Large intestine (tissue), 3 donors: Measurements from ENCODE around the gene MAN2B1. TPM values are rescaled to one million over a fixed set of nuclear protein-coding genes. Genes with fewer than 3 reads are reported as not detected.
"Not testable (repeated sequence)": the region's sequence is repeated elsewhere in the genome, so short reads cannot be mapped to it uniquely, and the experiment has no call there.

Experiments used
- DNase-seq, 2 donors: peaks; one replicate each; pipeline versions ENCODE4 v3.0.0 to v3.0.0-alpha.2; 2013
- H3K27ac ChIP-seq: one replicate; pipeline ENCODE4 v1.5.1; 2013; ENCODE audit warnings: low read length
- H3K27me3 ChIP-seq: 2 replicates; pipeline ENCODE4 v1.6.1; 2013; ENCODE audit warnings: low read length; ENCODE audit not compliant: control insufficient read depth, insufficient read depth
- H3K36me3 ChIP-seq: 2 replicates; pipeline ENCODE4 v1.6.1; 2013; ENCODE audit warnings: low read length; ENCODE audit not compliant: control insufficient read depth, insufficient read depth
- H3K4me1 ChIP-seq: one replicate; pipeline ENCODE4 v1.6.1; 2013; ENCODE audit warnings: low read length; ENCODE audit not compliant: control insufficient read depth, insufficient read depth
- H3K4me3 ChIP-seq: one replicate; pipeline ENCODE4 v1.5.1; 2013; ENCODE audit warnings: low read length
- H3K9me3 ChIP-seq: one replicate; pipeline ENCODE4 v1.6.1; 2013; ENCODE audit warnings: mild to moderate bottlenecking, low read depth, low read length, moderate library complexity; ENCODE audit not compliant: control insufficient read depth
- WGBS: methylation state at CpG from one replicate; pipeline ENCODE4 v1.1.5; 2013; ENCODE audit warnings: low lambda C conversion rate; ENCODE audit not compliant: insufficient coverage; 5-methylcytosine and 5-hydroxymethylcytosine counted together
- polyA plus RNA-seq: library from polyadenylated mRNA; unstranded; fragments of 120-200 nt; gene quantifications from one replicate; pipeline ENCODE4 v1.2.1, GENCODE V29; 2013

The MAN2B1 gene
- polyA plus RNA-seq, 1 donor = 51.5 TPM

DNA sequence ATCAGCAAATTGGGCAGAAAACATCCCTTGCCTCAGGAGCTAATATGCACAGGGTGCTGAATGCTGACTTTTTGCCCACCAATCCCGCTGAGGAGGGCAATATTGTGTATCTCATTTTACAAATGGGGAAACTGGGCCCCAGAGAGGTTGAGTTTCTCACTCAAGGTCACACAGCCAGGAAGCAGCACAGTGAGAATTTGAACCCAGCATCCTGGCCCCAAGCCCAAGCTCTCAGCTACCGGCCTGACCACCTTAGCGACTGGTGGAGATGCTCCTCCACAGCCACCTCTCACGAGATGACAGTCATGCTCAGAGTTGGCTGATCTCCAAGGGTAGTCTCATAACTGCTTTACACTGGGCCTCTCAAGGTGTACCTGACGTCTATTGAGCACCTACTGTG lies 26.4 kb upstream of the MAN2B1 start:
- peaks cover 6% of the 10 kb centered on the region for H3K36me3 ChIP-seq
- H3K4me3 ChIP-seq = no peak overlapping the region
- no CpG with 5 or more reads among the region's 5 CpGs for WGBS
- no peaks in the 10 kb centered on the region for H3K27me3 ChIP-seq
- peaks cover 12% of the 10 kb centered on the region for H3K4me1 ChIP-seq
- no peaks in the 10 kb centered on the region for H3K9me3 ChIP-seq
- H3K27ac ChIP-seq = no peak overlapping the region
- no peak for DNase-seq

DNA sequence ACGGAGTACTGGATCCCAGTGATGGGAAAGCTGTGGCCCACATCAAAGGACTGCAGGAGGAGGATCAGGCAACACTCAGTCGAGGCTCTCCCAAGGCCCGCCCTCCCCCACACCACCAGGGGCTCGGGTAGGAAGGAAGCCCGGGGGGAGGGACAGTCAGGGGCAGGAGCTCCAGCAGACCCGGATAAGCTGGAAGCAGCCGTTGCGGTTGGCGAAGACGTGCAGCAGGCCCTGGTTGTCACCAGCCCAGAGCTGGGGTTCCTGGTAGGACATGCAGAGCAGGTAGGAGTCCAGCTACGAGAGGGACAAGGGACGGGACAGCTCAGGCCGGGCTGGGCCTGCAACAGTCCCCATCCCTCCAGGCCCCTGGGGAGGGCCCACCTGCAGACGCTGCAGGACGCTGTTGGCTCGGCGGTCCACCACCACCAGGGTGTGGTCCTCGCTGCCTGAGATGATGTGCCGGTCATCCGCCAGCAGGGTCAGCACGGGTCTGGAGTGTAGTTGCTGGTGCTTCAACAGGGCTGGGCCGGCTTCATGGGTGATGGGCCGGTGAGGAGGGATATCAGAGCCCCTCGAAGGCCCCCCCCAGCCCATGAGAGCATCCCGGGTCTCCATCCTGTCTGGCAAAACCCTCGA lies 23.2 kb upstream of the MAN2B1 start:
- H3K27me3 ChIP-seq = no peaks in the 10 kb centered on the region
- no peaks in the 10 kb centered on the region for H3K9me3 ChIP-seq
- no peak overlapping the region for H3K27ac ChIP-seq
- DNase-seq = no peak
- H3K36me3 ChIP-seq = peaks cover 6% of the 10 kb centered on the region
- WGBS = no CpG with 5 or more reads among the region's 26 CpGs
- H3K4me3 ChIP-seq = no peak overlapping the region
- no peaks in the 10 kb centered on the region for H3K4me1 ChIP-seq

DNA sequence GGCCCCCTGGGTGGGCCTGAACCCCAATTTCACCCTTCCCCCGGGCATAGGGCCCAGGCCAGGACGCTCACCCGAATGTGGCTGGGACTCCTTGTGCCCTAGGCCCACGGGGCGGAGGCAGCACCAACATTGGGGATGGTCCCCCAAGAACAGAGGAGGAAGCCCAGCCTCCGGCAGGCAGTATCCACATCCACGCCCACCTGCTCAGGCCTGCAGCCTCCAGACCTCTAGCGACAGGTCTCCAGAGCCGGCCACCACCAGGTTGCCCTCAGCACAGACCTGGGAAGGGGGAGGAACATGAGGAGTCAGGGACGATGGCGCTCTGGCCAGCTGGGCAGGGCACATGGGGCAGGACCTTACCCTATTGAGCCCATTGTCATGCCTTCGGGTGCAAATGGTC lies 22.5 kb upstream of the MAN2B1 start:
- DNase-seq = no peak
- Histone ChIP-seq H3K27ac (no peak overlapping the region), H3K36me3 (peaks cover 6% of the 10 kb centered on the region), H3K4me1 (no peaks in the 10 kb centered on the region), H3K9me3 (no peaks in the 10 kb centered on the region), H3K4me3 (no peak overlapping the region), H3K27me3 (no peaks in the 10 kb centered on the region)
- no CpG with 5 or more reads among the region's 12 CpGs for WGBS

DNA sequence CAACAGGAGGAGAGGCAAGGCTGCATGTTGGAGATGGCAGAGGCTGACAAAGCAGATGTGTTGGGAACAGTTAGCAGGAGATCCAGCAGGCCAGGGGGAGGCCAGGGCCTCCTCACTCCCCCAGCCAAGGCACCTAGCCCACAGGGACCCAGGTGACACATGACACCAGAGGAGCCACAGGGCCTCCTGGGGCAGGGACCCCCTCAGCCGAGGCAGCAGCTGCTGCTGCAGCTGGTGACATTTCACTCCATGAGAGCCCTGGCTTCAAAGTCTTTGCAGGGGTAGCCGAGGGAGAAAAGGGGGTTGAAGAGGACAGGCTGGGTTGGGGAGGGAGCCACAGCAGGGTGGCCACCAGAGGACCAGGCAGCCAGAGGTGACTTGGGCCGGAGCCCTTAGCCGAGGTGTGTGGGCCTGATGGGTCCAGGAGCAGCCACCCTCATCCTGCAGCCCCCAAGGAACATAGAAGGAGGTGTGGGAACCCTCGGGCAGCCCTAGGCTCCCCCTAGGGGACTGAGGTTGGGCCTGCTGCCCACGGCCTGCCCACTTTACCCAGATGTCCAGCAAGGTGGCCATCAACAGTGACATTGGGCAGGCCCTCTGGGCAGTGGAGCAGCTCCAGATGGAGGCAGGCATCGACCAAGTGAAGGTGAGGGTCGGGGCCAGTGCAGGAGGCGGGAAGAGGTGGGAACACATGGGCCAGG lies 21.1 kb upstream of the MAN2B1 start, which contains the start of gene GNG14:
GNG14 (plus strand) TSS at position 503 of the 701 bp plus-strand sequence; CDS start at position 554, 51 bp downstream.
- Histone ChIP-seq H3K4me1 (no peaks in the 10 kb centered on the region), H3K27ac (no peak within 1 kb of the TSS), H3K36me3 (peaks cover 6% of the 10 kb centered on the region), H3K4me3 (no peak within 1 kb of the TSS), H3K9me3 (no peaks in the 10 kb centered on the region), H3K27me3 (no peaks in the 10 kb centered on the region)
- WGBS = no CpG with 5 or more reads among the region's 9 CpGs
- DNase-seq = no peak

DNA sequence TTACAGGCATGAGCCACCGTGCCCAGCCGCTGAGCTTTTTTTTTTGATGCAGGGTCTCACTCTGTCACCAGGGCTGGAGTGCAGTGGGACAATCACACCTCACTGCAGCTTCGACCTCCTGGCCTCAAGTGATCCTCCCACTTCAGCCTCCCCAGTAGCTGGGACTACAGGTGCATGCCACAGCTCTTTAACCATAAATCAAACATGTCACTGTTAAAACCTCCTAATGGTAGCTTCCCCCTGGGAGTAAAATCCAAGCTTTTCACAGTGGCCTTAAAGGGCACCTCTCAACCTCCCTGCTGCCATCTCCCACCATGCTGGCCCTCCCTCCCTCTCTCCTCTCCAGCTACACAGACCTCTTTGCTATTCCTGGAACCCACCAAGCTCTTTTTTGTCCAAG lies 19.3 kb upstream of the MAN2B1 start:
- Histone ChIP-seq H3K27ac (no peak overlapping the region), H3K9me3 (no peaks in the 10 kb centered on the region), H3K36me3 (peaks cover 6% of the 10 kb centered on the region), H3K27me3 (no peaks in the 10 kb centered on the region), H3K4me3 (no peak overlapping the region), H3K4me1 (no peaks in the 10 kb centered on the region)
- DNase-seq = no peak
- WGBS = no CpG with 5 or more reads among the region's 3 CpGs

DNA sequence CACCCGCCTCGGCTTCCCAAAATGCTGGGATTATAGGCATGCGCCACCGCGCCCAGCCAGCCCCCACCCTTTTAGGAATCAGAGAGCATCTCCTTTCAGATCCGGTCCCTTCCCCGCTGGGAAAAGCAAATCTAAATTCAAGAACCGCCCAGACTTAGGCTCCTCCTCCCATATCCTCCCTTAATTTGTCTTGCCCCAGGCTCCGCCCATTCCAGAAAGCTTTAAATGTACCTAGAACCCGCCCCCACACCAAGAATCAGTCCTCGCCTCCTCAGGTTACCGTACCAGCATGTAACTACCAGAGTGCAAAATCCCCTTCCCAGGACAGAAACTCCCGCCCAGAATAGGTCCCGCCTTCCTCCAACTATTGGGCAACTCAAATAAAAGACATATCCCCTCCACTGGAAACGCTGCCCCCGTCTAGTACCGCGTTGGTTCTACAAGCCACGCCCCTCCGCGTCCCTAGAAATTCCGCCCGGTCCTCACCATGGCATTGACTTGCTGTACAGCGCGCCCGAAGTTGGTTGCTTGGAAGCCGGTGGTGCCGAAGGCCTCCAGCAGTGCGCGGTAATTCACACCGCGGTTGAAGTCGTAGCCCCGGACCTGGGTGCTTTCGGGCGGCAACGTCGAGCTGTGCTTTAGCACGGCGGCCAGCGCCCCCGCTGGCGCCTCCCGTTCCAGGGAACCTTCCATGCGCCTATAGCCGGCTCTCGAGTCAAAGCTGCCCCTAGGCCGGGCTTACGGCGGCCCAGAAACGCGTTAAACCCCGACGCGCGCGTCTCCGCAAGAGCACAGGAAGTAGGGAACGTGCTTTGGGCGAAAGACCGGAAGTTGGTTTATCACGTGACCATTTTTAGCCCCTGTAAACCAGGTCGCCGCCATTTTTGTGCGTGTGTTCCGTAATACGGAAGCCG lies 14.8 kb upstream of the MAN2B1 start, which contains the start of gene DHPS:
DHPS (minus strand) TSS at position 807 of the 914 bp plus-strand sequence; CDS start at position 693, 114 bp downstream.
- 0% methylated on average over 1 of the region's 68 CpGs for WGBS
- no peaks in the 10 kb centered on the region for H3K4me1 ChIP-seq
- peak within 1 kb of the TSS; percentile 99 for H3K27ac ChIP-seq
- H3K4me3 ChIP-seq = peak within 1 kb of the TSS; percentile 96
- peaks cover 35% of the 10 kb centered on the region for H3K36me3 ChIP-seq
- peak; percentile 96 to 98 for DNase-seq
- H3K27me3 ChIP-seq = no peaks in the 10 kb centered on the region
- H3K9me3 ChIP-seq = no peaks in the 10 kb centered on the region

DNA sequence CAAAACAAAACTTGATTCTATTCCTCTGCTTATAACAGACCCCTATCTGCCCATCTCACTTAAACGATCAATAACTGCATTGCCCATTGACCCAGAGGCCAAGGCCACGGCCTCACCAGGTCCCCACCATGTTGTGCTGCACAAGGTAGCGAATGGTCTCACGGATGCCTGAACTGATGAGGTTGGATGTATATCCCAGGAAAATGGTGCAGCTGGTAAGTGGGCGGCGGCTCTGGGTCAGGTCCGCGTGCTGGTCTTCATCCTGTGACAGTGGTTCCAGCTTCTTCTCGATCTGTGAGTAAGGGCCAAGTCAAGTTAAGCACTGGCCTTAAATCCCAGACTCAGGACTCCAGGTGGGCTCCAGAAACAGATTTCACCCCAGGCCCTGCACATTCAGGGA lies 13.5 kb upstream of the MAN2B1 start:
- Histone ChIP-seq H3K9me3 (no peaks in the 10 kb centered on the region), H3K27ac (no peak overlapping the region), H3K36me3 (peaks cover 48% of the 10 kb centered on the region), H3K4me3 (no peak overlapping the region), H3K4me1 (no peaks in the 10 kb centered on the region), H3K27me3 (no peaks in the 10 kb centered on the region)
- WGBS = no CpG with 5 or more reads among the region's 9 CpGs
- no peak for DNase-seq

DNA sequence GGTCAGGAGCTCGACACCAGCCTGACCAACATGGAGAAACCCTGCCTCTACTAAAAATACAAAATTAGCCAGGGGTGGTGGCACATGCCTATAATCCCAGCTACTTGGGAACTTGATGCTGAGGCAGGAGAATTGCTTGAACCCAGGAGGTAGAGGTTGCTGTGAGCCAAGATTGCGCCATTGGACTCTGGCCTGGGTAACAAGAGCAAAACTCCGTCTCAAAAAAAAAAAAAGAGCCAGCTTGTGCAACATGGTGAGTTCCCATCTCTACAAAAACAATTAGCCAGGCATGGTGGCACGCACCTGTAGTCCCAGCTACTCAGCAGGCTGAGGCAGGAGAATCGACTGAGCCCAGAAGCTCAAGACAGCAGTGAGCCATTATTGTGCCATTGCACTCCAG lies 11.5 kb upstream of the MAN2B1 start:
- not testable (repeated sequence) for H3K27ac ChIP-seq, H3K27me3 ChIP-seq, H3K4me1 ChIP-seq, H3K4me3 ChIP-seq, H3K9me3 ChIP-seq
- peak; percentile 69 to 74 for DNase-seq
- WGBS = 20% methylated on average over 1 of the region's 5 CpGs
- H3K36me3 ChIP-seq = peaks cover 61% of the 10 kb centered on the region

DNA sequence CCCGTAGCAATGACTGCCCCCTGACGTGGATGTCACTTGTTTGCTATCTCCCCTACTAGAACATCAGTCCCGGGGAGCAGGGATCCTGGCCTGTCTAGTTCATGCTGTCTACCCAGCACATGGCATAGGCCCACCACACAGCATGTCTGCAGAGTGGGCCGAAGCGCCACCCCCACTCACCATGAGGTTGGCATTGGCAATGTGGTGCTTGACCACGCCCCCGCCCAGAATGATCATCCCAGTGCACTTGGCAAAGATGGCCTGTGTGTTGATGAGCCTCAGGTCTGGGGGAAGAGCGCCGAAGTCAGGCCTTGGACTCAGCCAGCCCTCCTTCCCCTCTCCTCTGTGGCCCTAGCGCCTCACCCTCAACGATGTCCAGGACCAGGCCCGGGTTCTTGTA lies 10.4 kb upstream of the MAN2B1 start:
- Histone ChIP-seq H3K9me3 (no peaks in the 10 kb centered on the region), H3K4me3 (no peak overlapping the region), H3K27ac (no peak overlapping the region), H3K27me3 (no peaks in the 10 kb centered on the region), H3K36me3 (peaks cover 68% of the 10 kb centered on the region), H3K4me1 (no peaks in the 10 kb centered on the region)
- WGBS = no CpG with 5 or more reads among the region's 12 CpGs
- DNase-seq = no peak

DNA sequence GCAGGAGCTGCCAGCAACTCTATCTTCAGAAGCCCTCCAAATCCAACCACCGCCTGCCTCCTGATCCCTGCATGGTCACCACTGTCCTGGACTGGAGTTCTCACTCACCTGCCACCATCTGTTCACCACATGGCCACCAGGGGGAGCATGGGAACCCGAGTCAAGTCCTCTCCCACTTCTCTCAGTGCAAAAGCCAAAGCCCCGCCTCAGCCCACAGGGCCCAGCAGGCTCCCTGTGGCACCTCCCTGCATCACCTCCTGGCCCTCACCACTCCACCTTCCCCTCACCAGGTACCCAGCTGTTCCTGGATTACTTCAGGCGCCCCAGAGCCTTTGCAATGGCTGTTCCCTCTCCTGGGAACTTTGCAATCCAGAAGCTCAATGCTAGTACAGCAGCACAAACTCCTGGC lies 9.8 kb upstream of the MAN2B1 start:
- Histone ChIP-seq H3K27me3 (no peaks in the 10 kb centered on the region), H3K9me3 (no peaks in the 10 kb centered on the region), H3K4me1 (no peaks in the 10 kb centered on the region), H3K36me3 (peaks cover 68% of the 10 kb centered on the region), H3K4me3 (no peak overlapping the region), H3K27ac (no peak overlapping the region)
- WGBS = no CpG with 5 or more reads among the region's 4 CpGs
- peak; percentile 59 to 66 for DNase-seq
